Inflammatory macrophage treated with lipopolysaccharide for 1 hour (primary cell): ENCODE data around the gene ADSS1.

Source experiments
- DNase-seq, 2 donors: peaks; one replicate each; pipeline ENCODE4 v3.0.0-alpha.2; 2020 to 2022

Gene ADSS1

GRCh38 chr14:104700225-104700651 lies 23.8 kb upstream of the ADSS1 start:
- DNase-seq, result no peak

GRCh38 chr14:104700747-104701217 lies 23.2 kb upstream of the ADSS1 start:
- no peak for DNase-seq

GRCh38 chr14:104701383-104702076 lies 22.5 kb upstream of the ADSS1 start:
- DNase-seq, result no peak

- no peak for DNase-seq
Observed at GRCh38 chr14:104702106-104702505, 21.9 kb upstream of the ADSS1 start.

GRCh38 chr14:104702673-104703072 lies 21.4 kb upstream of the ADSS1 start:
- DNase-seq, result no peak

GRCh38 chr14:104703269-104703668 lies 20.8 kb upstream of the ADSS1 start:
- DNase-seq, result no peak

GRCh38 chr14:104704252-104704651 lies 19.8 kb upstream of the ADSS1 start:
- DNase-seq, result no peak

- DNase-seq, result no peak
Observed at GRCh38 chr14:104705340-104706047, 18.5 kb upstream of the ADSS1 start.

- no peak for DNase-seq
Observed at GRCh38 chr14:104706733-104707607, 17.1 kb upstream of the ADSS1 start.

GRCh38 chr14:104707608-104708595 lies 16.1 kb upstream of the ADSS1 start:
- DNase-seq, result no peak

- DNase-seq, result peak in 1 of 2 donors; percentile 80
Observed at GRCh38 chr14:104708606-104709268, 15.3 kb upstream of the ADSS1 start.

- no peak for DNase-seq
Observed at GRCh38 chr14:104709387-104710039, 14.5 kb upstream of the ADSS1 start.

GRCh38 chr14:104710071-104710735 lies 13.8 kb upstream of the ADSS1 start:
- DNase-seq, result no peak

- no peak for DNase-seq
Observed at GRCh38 chr14:104712881-104713734, 10.9 kb upstream of the ADSS1 start.

GRCh38 chr14:104714066-104714465 lies 10.0 kb upstream of the ADSS1 start:
- no peak for DNase-seq

- no peak for DNase-seq
Observed at GRCh38 chr14:104714681-104715080, 9.3 kb upstream of the ADSS1 start.

- DNase-seq, result no peak
Observed at GRCh38 chr14:104715416-104715815, 8.6 kb upstream of the ADSS1 start.

GRCh38 chr14:104715871-104716270 lies 8.2 kb upstream of the ADSS1 start:
- DNase-seq, result no peak

- no peak for DNase-seq
Observed at GRCh38 chr14:104717137-104717536, 6.9 kb upstream of the ADSS1 start.
